GM23248 (cell line): Measurements from ENCODE around the gene SCCPDH. TPM values are rescaled to one million over a fixed set of nuclear protein-coding genes. Genes with fewer than 3 reads are reported as not detected.

ENCODE experiments used
- DNase-seq: peaks from one replicate; pipeline ENCODE4 v3.0.0-alpha.2; 2015
- H2AFZ ChIP-seq: fragments of 200-600 bp; sonication (generic); 2 replicates; pipeline ENCODE4 v1.6.1; 2016; ENCODE audit warnings: antibody characterized with exemption
- H3F3A ChIP-seq: fragments of 200-600 bp; sonication (generic); 2 replicates; pipeline ENCODE4 v1.6.1; 2016; ENCODE audit warnings: mild to moderate bottlenecking, antibody characterized with exemption, mixed run types; ENCODE audit not compliant: insufficient read depth
- H3K27ac ChIP-seq: fragments of 200-600 bp; sonication (generic); 2 replicates; pipeline ENCODE4 v1.5.1; 2016; ENCODE audit warnings: mild to moderate bottlenecking
- H3K27me3 ChIP-seq: fragments of 200-600 bp; sonication (generic); replicated peaks from 2 replicates; pipeline ENCODE4 v1.6.1; 2016; ENCODE audit warnings: mild to moderate bottlenecking; ENCODE audit not compliant: insufficient read depth
- H3K36me3 ChIP-seq: fragments of 200-600 bp; sonication (generic); 2 replicates; pipeline ENCODE4 v1.6.1; 2016; ENCODE audit warnings: low read depth, mild to moderate bottlenecking
- H3K4me1 ChIP-seq: fragments of 200-600 bp; sonication (generic); 2 replicates; pipeline ENCODE4 v1.6.1; 2016; ENCODE audit warnings: mild to moderate bottlenecking; ENCODE audit not compliant: insufficient read depth
- H3K4me2 ChIP-seq: fragments of 200-600 bp; sonication (generic); one replicate; pipeline ENCODE4 v1.6.1; 2016; ENCODE audit warnings: mild to moderate bottlenecking; ENCODE audit not compliant: unreplicated experiment
- H3K4me3 ChIP-seq: fragments of 200-600 bp; sonication (generic); 2 replicates; pipeline ENCODE4 v1.5.1; 2016; ENCODE audit warnings: mild to moderate bottlenecking
- H3K79me2 ChIP-seq: fragments of 200-600 bp; sonication (generic); 2 replicates; pipeline ENCODE4 v1.6.1; 2016; ENCODE audit warnings: mild to moderate bottlenecking; ENCODE audit not compliant: insufficient read depth
- H3K9ac ChIP-seq: fragments of 200-600 bp; sonication (generic); 2 replicates; pipeline ENCODE4 v1.6.1; 2016; ENCODE audit warnings: mild to moderate bottlenecking
- H3K9me2 ChIP-seq: fragments of 200-600 bp; sonication (generic); 2 replicates; pipeline ENCODE4 v1.6.1; 2016; ENCODE audit warnings: mixed run types, mild to moderate bottlenecking, moderate library complexity; ENCODE audit not compliant: insufficient read depth
- H3K9me3 ChIP-seq: fragments of 200-600 bp; sonication (generic); one replicate; pipeline ENCODE4 v1.6.1; 2017; ENCODE audit warnings: low read depth
- H4K20me1 ChIP-seq: fragments of 200-600 bp; sonication (generic); 2 replicates; pipeline ENCODE4 v1.6.0; 2016; ENCODE audit not compliant: insufficient read depth
- EZH2 ChIP-seq: fragments of 200-600 bp; sonication (generic); IDR thresholded peaks from 2 replicates; pipeline ENCODE4 v1.6.1; 2018; ENCODE audit warnings: antibody characterized with exemption, mild to moderate bottlenecking; ENCODE audit not compliant: insufficient read depth, poor library complexity, severe bottlenecking
- EZH2phosphoT487 ChIP-seq: fragments of 200-600 bp; sonication (generic); IDR thresholded peaks from 2 replicates; pipeline ENCODE4 v1.6.1; 2018; ENCODE audit warnings: antibody characterized with exemption, moderate library complexity, mild to moderate bottlenecking, low read depth; ENCODE audit not compliant: insufficient read depth
- WGBS, 2 experiments: methylation state at CpG; one replicate each; pipeline ENCODE4 v1.1.6; 2015 to 2017; ENCODE audit warnings: low lambda C conversion rate in 2 of 2, low coverage in 1 of 2; ENCODE audit errors: missing lambda C conversion rate in 2 of 2; 5-methylcytosine and 5-hydroxymethylcytosine counted together
- in situ Hi-C: fragments of 300-500 bp; cut with MboI; formaldehyde crosslinking; loops from 2 replicates; pipeline ENCODE4 v1.15.0; 2020
- polyA plus RNA-seq: library from polyadenylated mRNA; unstranded; fragments of >200 nt; fragmentation: Nextera tagmentation; extraction: Ambion mirVana; gene quantifications from 2 replicates; pipeline ENCODE4 v1.2.1, GENCODE V29; 2016
- total RNA-seq: library from RNA; depleted of rRNA; stranded (reverse); fragments of >200 nt; shearing (Covaris generic); gene quantifications from 2 replicates; pipeline ENCODE4 v1.2.3, GENCODE V29; 2014

Gene SCCPDH
- total and polyA plus RNA-seq, 2 experiments from 2014 or later, result 36.3 to 37.5 TPM

- Histone ChIP-seq H3K4me1 (peaks cover 12% of the 10 kb centered on the region), H3F3A (0 out of 2 replicates have a peak, but pooled peaks cover 6% of the 10 kb centered on the region), H3K36me3 (peaks cover 16% of the 10 kb centered on the region), H3K79me2 (0 out of 2 replicates have a peak, but pooled peaks cover 8% of the 10 kb centered on the region), H3K27ac (peak overlapping the region; percentile 61), H3K9me3 (no peaks in the 10 kb centered on the region), H3K9me2 (no peaks in the 10 kb centered on the region), H3K27me3 (no peaks in the 10 kb centered on the region), H4K20me1 (no peaks in the 10 kb centered on the region), H3K9ac (peak overlapping the region; percentile 89), H3K4me3 (peak overlapping the region; percentile 90), H3K4me2 (peak overlapping the region; percentile 92), H2AFZ (peak overlapping the region; percentile 98)
- TF ChIP-seq EZH2, result no peak
- no peak for TF ChIP-seq EZH2phosphoT487
- in situ Hi-C loops, result no loop called here
- 2% methylated on average over 13 of the region's 13 CpGs for WGBS, 2 experiments
- DNase-seq, result peak; percentile 76
Measured at GRCh38 chr1:246724731-246725095, 504 bp downstream of the SCCPDH start.

DNA sequence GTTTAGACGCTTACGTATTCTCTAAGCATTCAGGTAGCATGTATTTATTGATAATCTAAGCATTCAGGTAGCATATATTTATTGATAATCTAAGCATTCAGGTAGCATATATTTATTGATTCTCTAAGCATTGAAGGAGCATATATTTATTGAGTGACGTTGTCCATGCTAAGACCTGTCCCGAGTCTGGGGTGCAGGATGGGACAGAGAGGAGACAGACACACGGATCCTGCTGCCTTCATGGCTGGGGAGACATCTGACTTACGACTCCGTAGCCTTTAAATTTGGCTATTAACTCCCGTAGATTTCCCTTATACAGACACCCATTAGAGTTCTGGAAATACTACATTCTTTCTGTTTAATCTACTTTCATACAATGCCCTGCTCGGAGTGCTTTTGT lies 982 bp downstream of the SCCPDH start:
- 0 out of 2 replicates have a peak, but pooled peaks cover 8% of the 10 kb centered on the region for H3K79me2 ChIP-seq
- peaks cover 20% of the 10 kb centered on the region for H3K36me3 ChIP-seq
- peaks cover 12% of the 10 kb centered on the region for H3K4me1 ChIP-seq
- TF ChIP-seq EZH2 (no peak), EZH2phosphoT487 (no peak)
- peak overlapping the region; percentile 89 for H3K9ac ChIP-seq
- peak overlapping the region; percentile 90 for H3K4me3 ChIP-seq
- WGBS, 2 experiments, result 23 to 24% methylated on average over 9 of the region's 9 CpGs
- H3K4me2 ChIP-seq, result peak overlapping the region; percentile 92
- H2AFZ ChIP-seq, result peak overlapping the region; percentile 98
- H3K9me2 ChIP-seq, result no peaks in the 10 kb centered on the region
- no peaks in the 10 kb centered on the region for H3K27me3 ChIP-seq
- H3K27ac ChIP-seq, result no peak overlapping the region
- in situ Hi-C loops, result no loop called here
- no peaks in the 10 kb centered on the region for H4K20me1 ChIP-seq
- no peaks in the 10 kb centered on the region for H3K9me3 ChIP-seq
- 0 out of 2 replicates have a peak, but pooled peaks cover 6% of the 10 kb centered on the region for H3F3A ChIP-seq
- peak; percentile 17 for DNase-seq

DNA sequence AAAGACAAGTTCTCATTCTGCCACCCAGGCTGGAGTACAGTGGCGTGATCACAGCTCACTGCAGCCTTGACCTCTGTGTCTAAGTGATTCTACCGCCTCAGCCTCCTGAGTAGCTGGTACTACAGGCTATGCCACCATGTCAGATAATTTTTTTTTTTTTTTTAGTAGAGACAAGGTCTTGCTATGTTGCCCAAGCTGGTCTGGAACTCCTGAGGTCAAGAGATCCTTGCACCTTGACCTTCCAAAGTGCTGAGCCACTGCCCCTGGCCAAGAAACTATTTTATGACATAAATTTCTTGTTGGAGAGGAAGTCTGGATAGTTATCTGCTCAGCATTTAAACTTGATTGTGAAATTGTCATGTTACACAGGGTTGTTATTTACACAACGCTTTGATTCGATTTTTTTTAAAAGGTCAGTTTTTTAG lies 2.1 kb downstream of the SCCPDH start:
- no peak overlapping the region for H3K27ac ChIP-seq
- H3K36me3 ChIP-seq, result peaks cover 31% of the 10 kb centered on the region
- 0 out of 2 replicates have a peak, but pooled peaks cover 6% of the 10 kb centered on the region for H3F3A ChIP-seq
- no peak overlapping the region for H3K4me2 ChIP-seq
- no peaks in the 10 kb centered on the region for H3K27me3 ChIP-seq
- no peaks in the 10 kb centered on the region for H4K20me1 ChIP-seq
- no peak overlapping the region for H2AFZ ChIP-seq
- in situ Hi-C loops, result no loop called here
- 50 to 58% methylated on average over 4 of the region's 4 CpGs for WGBS, 2 experiments
- no peaks in the 10 kb centered on the region for H3K9me2 ChIP-seq
- no peak overlapping the region for H3K9ac ChIP-seq
- H3K4me3 ChIP-seq, result no peak overlapping the region
- H3K9me3 ChIP-seq, result no peaks in the 10 kb centered on the region
- TF ChIP-seq EZH2 (no peak), EZH2phosphoT487 (no peak)
- peaks cover 8% of the 10 kb centered on the region; the same call in 1 of the 2 replicates for H3K79me2 ChIP-seq
- peaks cover 12% of the 10 kb centered on the region for H3K4me1 ChIP-seq
- no peak for DNase-seq

GRCh38 chr1:246726881-246727280 lies 2.7 kb downstream of the SCCPDH start:
- Histone ChIP-seq H3K9ac (no peak overlapping the region), H3K4me2 (no peak overlapping the region), H3K79me2 (peaks cover 8% of the 10 kb centered on the region; the same call in 1 of the 2 replicates), H3K27me3 (no peaks in the 10 kb centered on the region), H3K4me3 (no peak overlapping the region), H3K36me3 (peaks cover 34% of the 10 kb centered on the region), H3K27ac (no peak overlapping the region), H3K9me3 (no peaks in the 10 kb centered on the region), H2AFZ (no peak overlapping the region), H3K4me1 (peaks cover 12% of the 10 kb centered on the region), H3F3A (0 out of 2 replicates have a peak, but pooled peaks cover 6% of the 10 kb centered on the region), H3K9me2 (no peaks in the 10 kb centered on the region), H4K20me1 (no peaks in the 10 kb centered on the region)
- in situ Hi-C loops, result no loop called here
- no peak for DNase-seq
- no peak for TF ChIP-seq EZH2
- TF ChIP-seq EZH2phosphoT487, result no peak
- whole genome bisulfite sequencing, 2 experiments, result 76 to 82% methylated on average over 4 of the region's 4 CpGs
